ENCODE data around the gene COBL.
A peak's percentile ranks its signal among the peaks of the same experiment; 100 is the strongest.

The COBL gene

GRCh38 chr7:51141451-51142003, 175.1 kb downstream of the COBL start:
- peak; percentile 43 for DNase-seq (ENCODE audit: low spot score)

- DNase-seq (ENCODE audit: low spot score), result no peak
Observed at GRCh38 chr7:51140199-51141164, 176.1 kb downstream of the COBL start.

GRCh38 chr7:51139796-51140195, 176.8 kb downstream of the COBL start:
- DNase-seq (ENCODE audit: low spot score), result no peak

- no peak for DNase-seq (ENCODE audit: low spot score)
Observed at GRCh38 chr7:51138123-51139085, 178.2 kb downstream of the COBL start.

GRCh38 chr7:51135576-51135975, 181.0 kb downstream of the COBL start:
- no peak for DNase-seq (ENCODE audit: low spot score)

- DNase-seq (ENCODE audit: low spot score), result no peak
Observed at GRCh38 chr7:51134013-51134441, 182.6 kb downstream of the COBL start.

GRCh38 chr7:51132661-51133060, 183.9 kb downstream of the COBL start:
- DNase-seq (ENCODE audit: low spot score), result no peak

- DNase-seq (ENCODE audit: low spot score), result no peak
Observed at GRCh38 chr7:51129527-51130472, 186.8 kb downstream of the COBL start.

- DNase-seq (ENCODE audit: low spot score), result no peak
Observed at GRCh38 chr7:51128545-51129435, 187.8 kb downstream of the COBL start.

GRCh38 chr7:51127618-51127904, 189.0 kb downstream of the COBL start:
- no peak for DNase-seq (ENCODE audit: low spot score)

- no peak for DNase-seq (ENCODE audit: low spot score)
Observed at GRCh38 chr7:51126813-51127617, 189.6 kb downstream of the COBL start.

GRCh38 chr7:51126324-51126723, 190.3 kb downstream of the COBL start:
- DNase-seq (ENCODE audit: low spot score), result no peak

GRCh38 chr7:51124321-51124720, 192.3 kb downstream of the COBL start:
- no peak for DNase-seq (ENCODE audit: low spot score)

- no peak for DNase-seq (ENCODE audit: low spot score)
Observed at GRCh38 chr7:51123322-51124019, 193.1 kb downstream of the COBL start.

- DNase-seq (ENCODE audit: low spot score), result no peak
Observed at GRCh38 chr7:51121931-51122425, 194.6 kb downstream of the COBL start.

- DNase-seq (ENCODE audit: low spot score), result no peak
Observed at GRCh38 chr7:51121036-51121790, 195.4 kb downstream of the COBL start.

- DNase-seq (ENCODE audit: low spot score), result no peak
Observed at GRCh38 chr7:51118628-51119027, 198.0 kb downstream of the COBL start.

GRCh38 chr7:51114501-51114900, 202.1 kb downstream of the COBL start:
- DNase-seq (ENCODE audit: low spot score), result no peak

Data from NAMALWA (cell line).